Muscle of leg (tissue), 11 donors: ENCODE measurements around the gene TRAF2. TPM values are rescaled to one million over a fixed set of nuclear protein-coding genes. Genes with fewer than 3 reads are reported as not detected.
"Not testable (repeated sequence)": the region's sequence is repeated elsewhere in the genome, so short reads cannot be mapped to it uniquely, and the experiment has no call there.

Experiments
- DNase-seq: peaks from one replicate; pipeline ENCODE4 v3.0.0; 2013
- H3K27ac ChIP-seq: one replicate; pipeline ENCODE4 v1.5.1; 2013; ENCODE audit warnings: mild to moderate bottlenecking, low read length, control low read depth
- H3K27me3 ChIP-seq: one replicate; pipeline ENCODE4 v1.6.1; 2013; ENCODE audit warnings: low read length; ENCODE audit not compliant: control insufficient read depth, insufficient read depth
- H3K36me3 ChIP-seq: one replicate; pipeline ENCODE4 v1.6.1; 2013; ENCODE audit warnings: low read length; ENCODE audit not compliant: control insufficient read depth, insufficient read depth
- H3K4me1 ChIP-seq: one replicate; pipeline ENCODE4 v1.6.1; 2013; ENCODE audit warnings: low read length; ENCODE audit not compliant: control insufficient read depth, insufficient read depth
- H3K4me3 ChIP-seq: one replicate; pipeline ENCODE4 v1.5.1; 2013; ENCODE audit warnings: low read length, control low read depth
- H3K9me3 ChIP-seq: replicated peaks from 2 replicates; pipeline ENCODE4 v1.6.1; 2013; ENCODE audit warnings: low read depth, low read length; ENCODE audit not compliant: control insufficient read depth
- WGBS: methylation state at CpG from one replicate; pipeline ENCODE4 v1.1.5; 2013; ENCODE audit warnings: missing lambda C conversion rate; ENCODE audit not compliant: insufficient coverage; 5-methylcytosine and 5-hydroxymethylcytosine counted together
- polyA plus RNA-seq, 8 donors: library from polyadenylated mRNA; unstranded; fragments of 120-200 nt; gene quantifications; one replicate each; pipeline versions ENCODE4 v1.2.1 to v1.2.3, GENCODE V29; 2013; ENCODE audit warnings: inconsistent platforms in 1 of 8, low replicate concordance in 1 of 8; ENCODE audit not compliant: insufficient read length in 8 of 8, insufficient read depth in 1 of 8
- total RNA-seq: library from RNA; stranded (reverse); fragments of 120-200 nt; gene quantifications from one replicate; pipeline ENCODE4 v1.2.4, GENCODE V29; 2013

TRAF2 gene
- total and polyA plus RNA-seq, 9 donors: 5.4 to 11.9 (median 10.1) TPM

DNA sequence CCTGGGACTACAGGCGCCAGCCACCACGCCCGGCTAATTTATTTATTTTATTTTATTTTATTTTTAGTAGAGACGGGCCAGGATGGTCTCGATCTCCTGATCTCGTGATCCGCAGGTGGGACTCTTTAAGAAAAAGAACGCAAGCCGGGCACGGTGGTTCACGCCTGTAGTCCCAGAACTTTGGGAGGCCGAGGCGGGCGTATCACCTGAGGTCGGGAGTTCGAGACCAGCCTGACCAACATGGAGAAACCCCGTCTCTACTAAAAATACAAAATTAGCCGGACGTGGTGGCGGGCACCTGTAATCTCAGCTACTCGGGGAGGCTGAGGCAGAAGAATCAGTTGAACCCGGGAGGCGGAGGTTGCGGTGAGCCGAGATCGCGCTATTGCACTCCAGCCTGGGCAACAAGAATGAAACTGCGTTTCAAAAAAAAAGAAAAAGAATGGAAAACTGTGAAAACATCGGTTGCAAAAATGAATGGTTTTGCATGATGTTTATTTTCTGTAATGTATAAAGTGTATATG is 19.4 kb upstream of the TRAF2 start:
- not testable (repeated sequence) for H3K27ac ChIP-seq, H3K27me3 ChIP-seq, DNase-seq, H3K9me3 ChIP-seq
- peak overlapping the region; percentile 57 for H3K4me3 ChIP-seq
- WGBS: 96% methylated on average over 15 of the region's 29 CpGs
- peaks cover 13% of the 10 kb centered on the region for H3K4me1 ChIP-seq
- peaks cover 23% of the 10 kb centered on the region for H3K36me3 ChIP-seq

- Histone ChIP-seq H3K27ac (no peak overlapping the region), H3K4me3 (no peak overlapping the region), H3K9me3 (peaks cover 2% of the 10 kb centered on the region), H3K27me3 (no peaks in the 10 kb centered on the region), H3K36me3 (peaks cover 18% of the 10 kb centered on the region), H3K4me1 (peaks cover 13% of the 10 kb centered on the region)
- 96% methylated on average over 7 of the region's 18 CpGs for WGBS
- no peak for DNase-seq
Observed at GRCh38 chr9:136867480-136867879, 18.8 kb upstream of the TRAF2 start.

GRCh38 chr9:136867917-136868316 is 18.4 kb upstream of the TRAF2 start:
- Histone ChIP-seq H3K27me3 (no peaks in the 10 kb centered on the region), H3K4me1 (peaks cover 13% of the 10 kb centered on the region), H3K9me3 (peaks cover 5% of the 10 kb centered on the region), H3K27ac (no peak overlapping the region), H3K4me3 (no peak overlapping the region), H3K36me3 (peaks cover 14% of the 10 kb centered on the region)
- no peak for DNase-seq
- WGBS: 94% methylated on average over 16 of the region's 18 CpGs

DNA sequence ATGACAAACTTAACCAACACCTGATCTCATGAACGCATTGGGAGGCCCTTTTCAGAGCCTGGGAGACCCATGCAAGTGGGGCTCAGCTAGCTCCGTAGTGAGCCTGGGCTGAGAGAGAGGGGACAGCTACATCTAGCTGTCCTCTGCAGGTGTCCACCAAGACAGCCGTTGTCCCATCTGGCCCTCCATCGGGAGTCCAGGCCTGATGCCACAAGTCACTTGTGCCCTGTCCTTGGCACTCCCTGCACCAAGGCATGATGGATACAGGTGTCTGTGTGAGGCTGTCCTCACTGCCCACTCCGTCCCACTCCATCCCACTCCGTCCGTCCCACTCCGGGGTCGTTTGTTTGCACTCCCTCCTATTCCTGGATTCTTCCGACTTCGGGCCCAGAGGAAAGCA is 17.7 kb upstream of the TRAF2 start:
- Histone ChIP-seq H3K27ac (no peak overlapping the region), H3K9me3 (peaks cover 5% of the 10 kb centered on the region), H3K4me3 (no peak overlapping the region), H3K4me1 (peaks cover 13% of the 10 kb centered on the region), H3K27me3 (no peaks in the 10 kb centered on the region), H3K36me3 (peaks cover 7% of the 10 kb centered on the region)
- WGBS: 90% methylated on average over 4 of the region's 11 CpGs
- DNase-seq: no peak

- peaks cover 13% of the 10 kb centered on the region for H3K4me1 ChIP-seq
- H3K36me3 ChIP-seq, H3K27me3 ChIP-seq, H3K4me3 ChIP-seq, H3K9me3 ChIP-seq, H3K27ac ChIP-seq, DNase-seq: not testable (repeated sequence)
- WGBS: no CpG with 5 or more reads among the region's 2 CpGs
Observed at GRCh38 chr9:136869611-136870010, 16.7 kb upstream of the TRAF2 start.

DNA sequence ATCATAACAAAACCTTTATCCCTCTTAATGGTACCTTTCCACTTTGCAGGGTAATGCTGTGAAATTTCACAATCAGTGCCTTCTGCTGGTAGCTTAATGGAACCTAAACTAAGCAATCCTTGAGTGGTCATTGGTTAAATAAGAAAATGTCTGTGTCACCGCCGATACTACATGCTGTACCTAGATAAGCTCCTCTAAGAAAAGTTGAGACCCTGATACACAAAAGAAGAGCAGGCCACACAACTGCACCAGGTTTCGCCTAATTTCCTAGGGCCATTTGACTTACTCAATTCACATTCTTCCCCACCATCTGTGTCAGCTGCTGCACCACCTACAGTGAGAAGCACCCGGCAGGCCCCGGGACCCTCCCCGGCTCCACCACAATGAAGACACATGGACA is 11.2 kb upstream of the TRAF2 start:
- Histone ChIP-seq H3K27me3 (no peaks in the 10 kb centered on the region), H3K4me1 (no peaks in the 10 kb centered on the region), H3K27ac (no peak overlapping the region), H3K4me3 (no peak overlapping the region), H3K36me3 (no peaks in the 10 kb centered on the region), H3K9me3 (peaks cover 5% of the 10 kb centered on the region)
- WGBS: 85% methylated on average over 5 of the region's 6 CpGs
- no peak for DNase-seq

DNA sequence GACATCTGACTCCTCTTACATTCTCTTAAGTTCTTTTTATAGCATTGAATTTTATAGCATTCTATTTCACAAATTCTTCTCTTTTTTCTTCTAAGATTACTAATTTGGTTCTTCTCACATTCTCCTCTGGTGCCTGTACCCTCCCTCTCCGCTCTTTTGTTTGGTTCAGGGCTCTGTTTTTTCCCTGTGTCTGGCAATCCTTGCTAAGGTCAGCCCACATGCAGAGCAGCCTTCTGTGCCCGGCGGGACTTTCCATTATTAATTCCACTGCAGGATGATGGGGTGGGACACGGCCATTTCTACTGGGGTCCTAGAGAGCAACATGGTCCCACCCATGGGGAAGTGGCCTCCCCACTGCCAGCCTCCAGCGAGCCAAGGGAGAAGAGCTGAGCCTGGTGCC is 9.8 kb upstream of the TRAF2 start:
- no peak overlapping the region for H3K4me3 ChIP-seq
- no peaks in the 10 kb centered on the region for H3K4me1 ChIP-seq
- no peak for DNase-seq
- H3K36me3 ChIP-seq: no peaks in the 10 kb centered on the region
- H3K27me3 ChIP-seq: no peaks in the 10 kb centered on the region
- H3K9me3 ChIP-seq: peaks cover 5% of the 10 kb centered on the region
- no peak overlapping the region for H3K27ac ChIP-seq
- 89% methylated on average over 3 of the region's 5 CpGs for WGBS

- WGBS: 78% methylated on average over 6 of the region's 11 CpGs
- Histone ChIP-seq H3K27ac (no peak overlapping the region), H3K36me3 (no peaks in the 10 kb centered on the region), H3K9me3 (no peaks in the 10 kb centered on the region), H3K4me1 (no peaks in the 10 kb centered on the region), H3K4me3 (no peak overlapping the region), H3K27me3 (no peaks in the 10 kb centered on the region)
- no peak for DNase-seq
Observed at GRCh38 chr9:136880651-136881050, 5.7 kb upstream of the TRAF2 start.

DNA sequence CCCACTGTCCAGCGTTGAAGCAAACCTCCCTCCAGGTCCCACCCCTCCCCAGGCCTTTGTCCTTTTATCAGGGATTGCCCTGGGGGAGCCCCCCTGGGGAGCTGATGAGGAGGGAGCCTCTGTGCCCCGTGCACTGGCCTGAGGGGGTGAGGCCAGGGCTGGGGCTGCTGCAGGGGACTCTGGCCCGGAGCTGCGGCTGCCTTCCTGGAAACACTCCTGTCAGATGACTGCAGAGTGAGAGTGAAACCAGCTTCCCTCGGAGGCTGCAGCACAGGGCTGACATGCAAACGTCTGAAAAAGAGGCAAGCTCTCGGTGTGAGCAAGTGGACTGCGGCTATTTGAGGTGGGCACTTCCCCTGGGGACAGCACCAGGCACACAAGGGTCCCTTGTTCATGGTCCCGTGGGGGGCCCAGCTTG is 4.6 kb upstream of the TRAF2 start:
- no peaks in the 10 kb centered on the region for H3K27me3 ChIP-seq
- no peaks in the 10 kb centered on the region for H3K4me1 ChIP-seq
- WGBS: 25% methylated on average over 8 of the region's 9 CpGs
- H3K27ac ChIP-seq: no peak overlapping the region
- H3K9me3 ChIP-seq: no peaks in the 10 kb centered on the region
- no peak overlapping the region for H3K4me3 ChIP-seq
- no peaks in the 10 kb centered on the region for H3K36me3 ChIP-seq
- no peak for DNase-seq

DNA sequence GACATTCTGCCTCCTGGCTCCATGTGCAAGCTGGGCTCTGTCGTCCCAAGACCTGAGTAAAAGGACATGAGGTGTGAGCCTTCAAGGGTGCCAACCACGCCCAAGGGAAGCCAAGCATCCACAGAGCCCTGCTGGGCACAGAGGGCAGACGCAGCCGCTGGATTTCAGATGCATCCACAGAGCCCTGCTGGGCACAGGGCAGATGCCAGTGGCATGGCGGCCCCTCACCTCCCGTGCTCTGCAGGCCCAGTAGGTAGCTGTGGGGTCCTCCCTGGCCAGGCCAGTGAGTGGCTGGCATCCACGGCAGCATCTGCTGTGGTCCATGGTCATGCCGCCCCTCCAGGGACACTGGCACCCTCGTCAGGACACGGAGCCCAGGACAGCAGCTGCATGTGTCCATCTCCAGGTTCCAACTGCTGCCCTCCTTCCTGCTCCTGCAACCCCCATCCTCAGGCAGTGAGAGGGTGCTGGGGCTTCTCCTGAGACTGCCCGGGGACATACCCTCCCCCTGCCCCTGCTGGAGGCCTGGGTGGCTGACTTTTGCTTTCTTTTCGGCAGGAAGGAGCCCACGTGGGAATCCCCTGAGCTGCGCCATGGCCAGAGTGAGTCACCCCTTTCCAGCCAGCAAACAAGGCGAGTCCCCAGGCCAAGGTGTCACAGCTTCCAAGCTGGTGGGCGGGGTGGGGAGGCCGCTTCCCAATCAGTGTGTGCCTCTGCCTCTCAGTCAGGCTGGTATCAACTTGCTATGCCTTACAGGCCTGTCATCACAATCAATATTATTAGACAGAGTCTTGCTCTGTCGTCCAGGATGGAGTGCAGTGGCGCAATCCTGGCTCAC is 4.0 kb upstream of the TRAF2 start:
- Histone ChIP-seq H3K27ac (no peak overlapping the region), H3K4me1 (peaks cover 5% of the 10 kb centered on the region), H3K9me3 (no peaks in the 10 kb centered on the region), H3K36me3 (no peaks in the 10 kb centered on the region), H3K4me3 (no peak overlapping the region), H3K27me3 (no peaks in the 10 kb centered on the region)
- 69% methylated on average over 18 of the region's 19 CpGs for WGBS
- no peak for DNase-seq
